ENCODE results near the gene TJP2.

The TJP2 gene

GRCh38 chr9:69237702-69238295 is 63.7 kb downstream of the TJP2 start:
- DNase-seq = no peak

DNA sequence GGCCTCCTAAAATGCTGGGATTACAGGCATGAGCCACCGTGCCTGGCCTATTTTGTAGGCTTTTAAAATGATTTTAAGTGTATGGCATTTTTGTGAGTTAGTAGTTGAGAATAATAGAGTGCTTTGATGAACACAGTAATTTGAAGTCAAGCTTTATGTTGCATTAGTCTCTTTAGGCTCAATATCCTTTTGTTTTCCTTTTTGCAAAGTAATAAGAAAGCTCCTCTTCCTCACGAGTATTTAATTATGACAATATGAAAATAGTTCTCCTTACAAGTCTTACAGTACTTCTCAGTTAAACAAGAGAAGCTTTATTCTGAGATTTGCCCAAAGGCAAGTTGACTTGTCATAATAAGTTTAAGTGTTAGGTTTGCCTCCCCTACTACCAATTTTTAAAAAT is 69.0 kb downstream of the TJP2 start:
- DNase-seq = no peak

GRCh38 chr9:69246629-69247028 is 72.6 kb downstream of the TJP2 start:
- no peak for DNase-seq

GRCh38 chr9:69248005-69248404 is 73.9 kb downstream of the TJP2 start:
- no peak for DNase-seq

GRCh38 chr9:69249337-69249736 is 75.3 kb downstream of the TJP2 start:
- no peak for DNase-seq

- no peak for DNase-seq
These were observed 76.6 kb downstream of the TJP2 start for GRCh38 chr9:69250681-69251080.

- no peak for DNase-seq
These were observed 78.4 kb downstream of the TJP2 start for GRCh38 chr9:69252436-69252835.

- DNase-seq = no peak
These were observed 79.0 kb downstream of the TJP2 start for GRCh38 chr9:69253057-69253456.

DNA sequence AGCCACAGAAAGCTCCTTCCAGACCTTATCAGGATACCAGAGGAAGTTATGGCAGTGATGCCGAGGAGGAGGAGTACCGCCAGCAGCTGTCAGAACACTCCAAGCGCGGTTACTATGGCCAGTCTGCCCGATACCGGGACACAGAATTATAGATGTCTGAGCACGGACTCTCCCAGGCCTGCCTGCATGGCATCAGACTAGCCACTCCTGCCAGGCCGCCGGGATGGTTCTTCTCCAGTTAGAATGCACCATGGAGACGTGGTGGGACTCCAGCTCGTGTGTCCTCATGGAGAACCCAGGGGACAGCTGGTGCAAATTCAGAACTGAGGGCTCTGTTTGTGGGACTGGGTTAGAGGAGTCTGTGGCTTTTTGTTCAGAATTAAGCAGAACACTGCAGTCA is 80.1 kb downstream of the TJP2 start:
- no peak for DNase-seq

- no peak for DNase-seq
These were observed 81.5 kb downstream of the TJP2 start for GRCh38 chr9:69255591-69255990.

DNA sequence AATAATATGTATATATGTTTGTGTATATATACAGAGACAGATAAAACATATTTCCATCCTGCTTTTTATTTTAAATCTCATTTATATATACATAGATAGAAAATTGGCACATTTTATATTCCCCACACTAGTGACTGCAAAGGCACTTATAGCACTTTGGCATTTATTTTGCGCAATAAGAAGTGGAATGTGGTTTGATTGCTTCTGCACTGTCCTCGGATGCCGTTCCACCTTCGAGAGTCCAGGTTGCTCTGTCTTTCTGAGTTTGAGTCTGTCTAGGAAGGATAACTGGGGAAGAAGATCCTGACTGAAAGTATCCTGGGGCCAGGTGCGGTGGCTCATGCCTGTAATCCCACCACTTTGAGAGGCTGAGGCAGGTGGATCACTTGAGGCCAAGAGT is 84.5 kb downstream of the TJP2 start:
- DNase-seq = no peak

- no peak for DNase-seq
These were observed 86.1 kb downstream of the TJP2 start for GRCh38 chr9:69260161-69260560.

DNA sequence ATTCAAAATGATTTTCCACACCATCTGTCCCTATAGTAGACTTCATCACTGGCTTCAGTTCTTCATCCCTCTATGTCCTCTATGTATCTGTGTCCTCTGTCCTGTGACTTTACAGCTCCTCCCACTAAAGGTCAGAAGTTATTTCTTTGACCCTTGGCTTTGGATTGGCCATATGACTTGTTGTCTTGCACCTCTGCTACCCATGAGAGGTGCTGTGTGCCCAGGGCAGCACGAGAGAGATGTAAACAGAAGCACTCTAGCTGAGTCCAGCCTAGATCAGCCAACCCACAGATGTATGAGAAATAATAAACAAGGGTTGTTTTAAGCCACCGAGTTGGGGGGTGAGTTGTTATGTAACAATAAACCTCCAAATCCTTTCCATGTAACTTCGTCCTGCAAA is 87.6 kb downstream of the TJP2 start:
- DNase-seq = no peak

- DNase-seq = peak; percentile 91
These were observed 90.4 kb downstream of the TJP2 start for GRCh38 chr9:69264526-69264925.

- no peak for DNase-seq
These were observed 91.8 kb downstream of the TJP2 start for GRCh38 chr9:69265891-69266290.

- no peak for DNase-seq
These were observed 98.1 kb downstream of the TJP2 start for GRCh38 chr9:69272212-69272611.

DNA sequence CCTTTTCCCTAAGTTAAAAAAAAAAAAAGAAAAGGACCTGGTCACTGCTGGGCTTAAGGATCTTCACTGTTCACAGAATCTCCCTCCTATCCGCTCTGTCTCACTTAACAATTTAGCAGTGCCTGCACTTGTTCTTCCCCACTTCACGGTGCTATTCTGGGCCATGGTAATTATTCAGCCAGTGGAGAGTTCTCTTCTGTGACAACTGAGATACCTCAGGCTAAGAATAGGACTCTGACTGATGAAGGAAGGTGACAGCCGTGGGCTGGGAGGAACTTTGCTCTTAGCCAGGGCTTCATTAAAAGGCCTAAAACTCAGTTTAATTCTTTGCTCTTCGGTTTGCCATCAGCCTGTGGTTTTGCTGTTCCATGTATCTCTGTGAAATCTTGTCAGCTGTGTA is 99.1 kb downstream of the TJP2 start:
- DNase-seq = no peak

GRCh38 chr9:69276775-69277174 is 102.7 kb downstream of the TJP2 start:
- no peak for DNase-seq

DNA sequence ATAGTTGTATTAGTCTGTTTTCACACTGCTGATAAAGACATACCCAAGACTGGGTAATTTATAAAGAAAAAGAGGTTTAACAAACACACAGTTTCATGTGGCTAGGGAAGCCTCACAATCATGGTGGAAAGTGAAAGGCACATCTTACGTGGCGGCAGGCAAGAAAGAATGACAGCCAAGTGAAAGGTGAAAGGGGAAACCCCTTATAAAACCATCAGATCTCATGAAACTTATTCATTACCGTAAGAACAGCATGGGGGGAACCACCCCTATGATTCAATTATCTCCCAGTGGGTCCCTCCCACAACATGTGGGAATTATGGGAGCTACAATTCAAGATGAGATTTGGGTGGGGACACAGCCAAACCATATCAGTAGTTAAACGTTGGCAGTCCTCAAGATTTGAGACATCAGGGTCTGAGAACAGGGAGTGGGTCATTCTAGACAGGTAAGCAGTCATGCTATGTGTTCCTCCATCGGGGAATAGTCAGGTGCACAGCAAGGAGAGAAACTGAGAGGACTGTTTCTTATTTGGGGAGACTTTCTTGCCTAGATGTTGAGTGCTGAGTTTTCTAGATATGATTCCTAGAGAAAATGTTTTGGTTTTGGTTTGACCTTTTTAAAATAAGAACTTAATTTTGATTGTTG is 105.1 kb downstream of the TJP2 start:
- DNase-seq = no peak

DNA sequence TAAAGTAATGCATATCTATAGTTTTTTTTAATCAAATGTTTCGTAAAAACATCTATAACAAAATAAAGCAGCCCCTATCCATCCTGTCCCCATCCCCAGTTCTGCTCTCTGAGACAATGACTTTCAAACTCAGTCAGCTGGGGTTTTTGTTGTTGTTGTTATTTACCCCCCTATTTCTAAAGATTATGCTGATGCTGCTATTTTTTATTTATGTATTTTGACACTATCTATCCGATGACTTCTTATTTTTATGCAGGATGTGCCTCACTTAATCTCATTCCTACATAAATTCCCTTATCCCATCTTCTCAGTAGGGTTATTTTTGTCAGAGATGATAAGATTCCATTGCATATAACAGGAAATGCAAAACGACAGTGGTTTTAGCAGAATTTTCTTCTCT is 105.7 kb downstream of the TJP2 start:
- no peak for DNase-seq

DNA sequence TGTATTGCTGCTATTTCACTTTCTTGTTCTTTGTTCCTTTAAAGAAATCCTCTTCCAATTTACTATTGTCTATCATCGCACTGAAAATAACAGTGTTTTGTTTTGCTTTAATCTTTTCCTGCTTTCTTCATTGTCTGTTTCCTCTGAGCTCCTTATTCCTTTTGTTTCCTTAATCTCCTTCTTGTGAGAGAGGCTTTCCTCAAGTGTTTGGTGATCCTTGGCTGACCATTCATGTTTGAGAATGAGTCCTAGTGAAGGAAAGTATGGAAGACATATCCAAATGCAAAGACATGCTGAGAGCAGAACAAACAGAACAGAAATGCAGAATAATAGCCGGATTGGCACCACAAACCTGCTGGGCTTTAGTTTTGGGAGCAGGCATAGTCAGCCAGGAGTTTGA is 108.9 kb downstream of the TJP2 start:
- DNase-seq = no peak

DNA sequence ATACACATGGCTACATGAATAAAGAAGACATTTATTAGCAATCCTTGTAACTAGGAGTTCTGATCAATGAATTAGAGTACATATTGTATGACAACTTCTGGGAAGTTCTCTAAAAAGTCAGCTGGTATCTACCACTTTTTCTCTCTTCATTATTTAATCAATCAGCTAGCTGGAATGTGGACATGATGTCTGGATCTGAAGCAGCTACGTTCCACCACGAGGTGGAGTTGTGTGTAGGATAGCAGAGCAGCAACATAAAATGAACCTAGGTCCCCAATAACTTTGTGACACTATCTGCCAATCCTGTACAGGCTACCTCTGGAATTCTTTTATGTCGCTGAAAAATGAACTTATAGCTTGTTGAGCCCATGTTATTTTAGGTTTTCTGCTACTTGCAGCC is 118.0 kb downstream of the TJP2 start:
- DNase-seq = no peak

GRCh38 chr9:69293156-69293555 is 119.1 kb downstream of the TJP2 start:
- DNase-seq = no peak

GRCh38 chr9:69295872-69296552 is 121.9 kb downstream of the TJP2 start:
- DNase-seq = no peak
